Left cardiac atrium (tissue), 4 donors: ENCODE data around the gene MGME1. TPM values are rescaled to one million over a fixed set of nuclear protein-coding genes. Genes with fewer than 3 reads are reported as not detected.

Experiments used
- ATAC-seq, 2 donors: fragments of 200-7000 bp; cut with Tn5 transposase; one replicate each; pipeline ENCODE4 v1.9.1; 2020; ENCODE audit warnings: mild to moderate bottlenecking in 2 of 2, moderate library complexity in 2 of 2
- DNase-seq: peaks from one replicate; pipeline ENCODE4 v3.0.0-alpha.2; 2020
- intact Hi-C, 2 donors: fragments of 100-400 bp; cut with DNase I; formaldehyde crosslinking; loops; one replicate each; pipeline versions ENCODE4 v1.14.1 to v1.15.1; 2022 to 2023
- total RNA-seq, 2 donors: library from RNA; stranded (reverse); fragmentation: NEBNext Ultra II Directional; extraction: Animal tissue kit (Norgen Biotek cat#: 25700); gene quantifications; one replicate each; pipeline ENCODE4 v1.2.1, GENCODE V29; 2021
- donor health status: DM: no; HTN: yes; CAD: no.
- donor health status: DM: no; HTN: yes; CAD: no; lungs with severe emphysema.
- donor health status: DM: yes; HTN: yes; CAD: no.
- donor health status: Dilated cardiomyopathy.

Gene MGME1
- total RNA-seq, 2 donors from 2014 or later, result 9.0 to 11.1 TPM

DNA sequence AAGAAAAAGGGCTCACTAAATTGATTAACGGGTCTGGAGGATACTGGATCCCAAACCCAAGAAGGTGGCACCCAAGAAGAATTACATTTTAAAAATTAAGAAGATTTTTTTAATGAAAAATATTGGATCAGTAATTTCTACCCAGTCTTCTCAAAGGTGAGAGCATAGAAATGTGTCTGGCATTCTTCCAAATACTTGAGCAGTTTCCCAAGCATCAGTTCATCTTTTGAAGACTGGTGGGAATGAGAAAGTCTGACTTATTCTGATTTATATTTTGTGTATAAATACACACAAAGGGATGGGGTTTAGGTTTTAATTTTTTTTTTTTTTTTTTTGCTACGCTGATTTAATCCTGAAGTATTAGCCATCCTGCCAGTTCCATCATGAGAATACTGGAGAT is 3.3 kb downstream of the MGME1 start:
- intact Hi-C loops, result no loop called here
- ATAC-seq (no peak), DNase-seq (no peak)

DNA sequence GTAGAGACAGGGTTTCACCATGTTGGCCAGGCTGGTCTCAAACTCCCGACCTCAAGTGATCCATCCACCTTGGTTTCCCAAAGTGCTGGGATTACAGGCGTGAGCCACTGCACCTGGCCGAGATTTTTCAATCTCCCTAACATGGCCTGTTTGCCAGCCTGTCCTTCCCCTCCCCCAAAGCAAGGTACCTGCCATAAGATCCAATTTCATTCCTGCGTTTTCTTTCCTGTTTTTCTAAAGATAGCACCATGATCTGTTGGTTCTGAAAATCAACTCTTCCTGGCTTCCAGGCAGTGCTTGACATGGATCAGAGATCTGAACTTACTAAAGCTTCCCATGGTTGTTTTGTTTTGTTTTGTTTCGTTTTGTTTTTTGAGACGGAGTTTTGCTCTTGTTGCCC is 7.5 kb downstream of the MGME1 start:
- intact Hi-C loops, result no loop called here
- no peak for DNase-seq
- ATAC-seq, result no peak

DNA sequence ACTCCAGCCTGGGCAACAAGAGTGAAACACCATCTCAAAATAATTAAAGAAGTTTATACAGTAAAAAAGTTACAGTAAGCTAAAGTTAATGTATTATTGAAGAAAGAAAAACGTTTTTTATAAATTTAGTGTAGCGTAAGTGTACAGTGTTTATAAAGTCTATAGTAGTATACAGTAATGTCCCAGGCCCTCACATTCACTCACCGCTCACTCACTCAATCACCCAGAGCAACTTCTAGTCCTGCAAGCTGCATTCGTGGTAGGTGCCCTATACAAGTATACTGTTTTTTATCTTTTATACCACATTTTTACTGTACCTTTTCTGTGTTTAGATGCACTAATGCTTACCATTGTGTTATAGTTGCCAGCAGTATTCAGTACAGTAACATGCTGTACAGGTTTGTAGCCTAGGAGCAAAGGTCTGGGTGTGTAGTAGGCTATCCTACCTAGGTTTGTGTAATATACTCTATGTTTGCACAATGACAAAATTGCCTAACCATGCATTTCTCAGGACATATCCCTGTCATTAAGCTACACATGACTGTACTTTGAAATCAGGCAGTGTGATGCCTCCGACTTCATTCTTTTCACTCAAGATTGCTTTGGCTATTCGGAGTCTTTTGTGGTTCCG is 16.7 kb downstream of the MGME1 start:
- intact Hi-C loops, result no loop called here
- no peak for ATAC-seq
- DNase-seq, result no peak

DNA sequence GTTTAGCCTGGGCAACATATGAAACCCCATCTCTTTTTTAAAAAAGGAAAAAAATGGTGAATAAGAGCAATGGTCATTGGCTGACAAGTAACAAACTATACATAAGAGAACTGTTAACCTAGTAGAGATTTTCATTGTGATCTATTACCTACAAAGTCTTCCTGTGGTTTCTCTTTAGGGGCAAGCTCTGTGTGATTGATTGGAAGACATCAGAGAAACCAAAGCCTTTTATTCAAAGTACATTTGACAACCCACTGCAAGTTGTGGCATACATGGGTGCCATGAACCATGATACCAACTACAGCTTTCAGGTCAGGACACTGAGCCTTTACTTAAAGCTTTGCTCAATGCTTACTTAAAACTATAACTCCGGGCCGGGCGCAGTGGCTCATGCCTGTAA is 19.2 kb downstream of the MGME1 start:
- ATAC-seq, result no peak
- intact Hi-C loops, result no loop called here
- DNase-seq, result no peak

DNA sequence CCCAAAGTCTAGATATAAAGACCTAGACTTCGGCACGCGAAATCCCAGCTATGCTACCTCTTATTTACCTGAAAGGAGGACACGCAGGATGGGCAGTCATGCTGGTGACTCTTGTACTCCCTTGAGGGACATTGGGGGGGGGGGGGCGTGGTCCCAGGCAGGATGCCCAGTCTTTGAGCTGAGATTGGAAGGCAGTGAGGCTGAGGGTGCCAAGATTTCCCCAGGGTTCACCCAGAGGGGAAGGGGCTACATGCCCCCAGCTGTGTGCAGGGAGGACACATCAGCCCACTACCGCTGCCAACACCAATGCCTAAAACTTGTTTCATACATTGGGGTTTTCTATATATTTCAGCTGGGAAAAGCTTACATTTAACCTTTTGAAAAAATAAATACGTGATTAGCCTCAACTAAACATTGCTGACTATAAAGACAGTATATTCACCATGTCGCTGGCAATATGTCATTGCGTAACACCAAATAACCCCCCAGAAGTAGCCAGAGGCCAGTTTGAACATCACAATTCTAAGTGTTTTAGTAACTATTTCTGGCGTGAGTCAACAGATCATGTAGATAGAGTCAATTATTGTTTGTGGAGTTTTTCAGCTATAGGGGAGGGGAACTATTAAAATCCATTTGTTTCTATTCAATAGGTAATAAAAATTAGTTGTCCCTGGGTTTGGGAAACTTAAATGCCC is 21.6 kb downstream of the MGME1 start:
- ATAC-seq, result no peak
- intact Hi-C loops, result loop anchor here in 1 of 2 donors (10.0 kb wide), 1 partner anchor 486 kb away; no protein-coding TSS in a partner anchor
- no peak for DNase-seq

DNA sequence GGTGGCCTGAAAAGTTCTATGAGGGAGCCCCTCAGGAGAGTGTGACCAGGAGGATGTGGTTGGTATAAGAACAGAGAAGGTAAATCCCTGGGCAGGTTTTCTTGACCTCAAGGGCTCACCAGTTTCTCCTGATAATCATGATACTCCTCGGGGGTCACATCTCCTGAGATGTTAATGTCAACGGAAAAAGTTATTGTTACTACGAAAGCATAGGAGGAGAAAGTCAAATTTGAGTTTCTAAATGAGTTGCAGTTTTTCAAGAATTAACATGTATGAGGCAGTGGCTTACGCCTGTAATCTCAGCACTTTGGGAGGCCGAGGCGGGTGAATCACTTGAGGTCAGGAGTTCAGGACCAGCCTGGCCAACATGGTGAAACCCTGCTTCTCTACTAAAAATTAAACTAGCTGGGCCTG is 23.4 kb downstream of the MGME1 start:
- no peak for DNase-seq
- ATAC-seq, result no peak
- intact Hi-C loops, result loop anchor here in 1 of 2 donors (10.0 kb wide), 1 partner anchor 487 kb away; no protein-coding TSS in a partner anchor

DNA sequence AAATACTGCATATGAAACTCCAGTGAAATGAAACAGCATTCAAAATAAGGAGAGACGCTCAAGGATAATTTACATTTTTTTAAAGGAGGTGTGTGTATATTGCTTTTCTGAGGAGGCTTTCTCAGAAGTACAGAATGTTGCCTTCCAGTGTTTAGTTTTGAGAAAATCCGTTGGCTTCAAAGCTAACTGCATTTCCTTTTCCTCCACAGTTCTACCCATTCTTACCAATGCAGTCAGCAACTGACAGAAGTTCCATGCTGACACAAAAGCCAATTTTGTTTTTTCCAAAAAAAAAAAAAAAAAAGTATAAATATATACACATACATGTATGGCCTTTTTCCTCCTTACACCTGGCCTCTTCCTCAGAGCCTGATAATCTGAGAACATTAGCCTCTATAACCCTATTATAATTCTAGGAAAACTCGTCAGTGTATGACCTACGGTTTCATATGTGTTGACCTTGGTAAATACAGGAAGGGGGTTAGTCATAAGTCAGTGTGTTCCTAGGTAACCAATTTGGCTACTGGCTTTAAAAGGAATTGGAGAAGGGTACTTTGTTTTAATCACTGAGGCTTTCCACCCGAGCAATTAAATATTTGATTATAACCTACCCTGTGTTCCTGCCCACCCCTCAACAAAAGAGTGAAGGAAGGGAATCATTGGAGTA is 24.2 kb downstream of the MGME1 start:
- ATAC-seq, result no peak
- intact Hi-C loops, result loop anchor here in 1 of 2 donors (10.0 kb wide), 1 partner anchor 488 kb away; no protein-coding TSS in a partner anchor
- DNase-seq, result no peak

DNA sequence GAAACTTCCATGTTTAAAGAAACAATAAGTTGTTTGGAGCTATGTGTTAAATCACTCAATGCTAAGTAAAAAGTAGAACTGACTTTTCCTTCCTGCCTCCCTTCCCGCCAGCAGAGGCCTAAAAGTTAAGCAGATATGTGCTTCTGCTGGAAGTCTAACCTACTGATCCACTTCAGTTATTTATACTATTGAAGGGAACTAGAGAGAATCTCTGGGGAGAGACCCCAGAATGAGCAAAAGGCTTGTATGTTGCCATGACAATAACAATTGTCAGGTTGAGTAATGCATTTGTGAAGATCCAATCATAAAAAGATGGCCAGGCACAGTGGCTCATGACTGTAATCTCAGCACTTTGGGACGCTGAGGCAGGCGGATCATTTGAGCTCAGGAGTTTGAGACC is 24.7 kb downstream of the MGME1 start:
- no peak for ATAC-seq
- intact Hi-C loops, result loop anchor here in 1 of 2 donors (10.0 kb wide), 1 partner anchor 489 kb away; no protein-coding TSS in a partner anchor
- DNase-seq, result no peak

DNA sequence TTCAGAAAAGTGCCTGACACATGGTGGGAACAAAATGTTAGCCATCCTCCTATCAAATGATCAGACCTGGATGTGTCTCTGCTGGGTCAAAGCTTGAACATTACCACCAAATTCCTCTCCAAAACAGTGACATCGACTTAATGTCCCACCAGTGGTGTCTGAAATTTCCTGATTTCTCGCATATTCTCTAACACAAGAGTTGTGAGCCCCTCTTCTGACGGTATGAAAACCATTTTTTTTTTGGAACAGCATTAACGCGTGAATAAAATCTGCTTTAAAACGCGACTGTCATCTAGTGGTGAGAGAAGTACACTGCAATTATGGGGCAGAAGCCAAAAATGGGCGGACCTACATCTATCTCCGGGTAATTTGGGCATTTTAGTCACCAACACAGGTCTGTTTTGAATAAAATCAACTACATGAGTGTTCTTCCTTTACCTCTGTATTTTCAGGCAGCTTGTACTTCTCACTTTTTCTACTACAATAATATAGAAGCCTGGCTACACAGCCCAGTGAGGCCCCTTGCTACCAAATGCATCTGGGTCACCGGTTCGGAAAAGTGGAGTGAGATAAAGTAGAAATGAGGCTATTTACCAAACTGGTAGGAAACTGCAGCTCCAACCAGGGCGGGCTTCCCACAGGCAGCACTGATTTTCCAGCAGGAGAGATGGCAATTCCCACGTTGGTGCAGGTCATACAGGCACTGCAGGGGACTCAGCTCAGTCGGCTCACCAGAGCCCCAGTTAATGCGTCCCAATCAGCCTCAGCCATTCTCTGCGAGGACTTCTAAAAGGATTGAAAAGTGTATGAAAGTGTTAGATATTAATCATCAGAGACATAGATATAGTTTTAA is 27.4 kb downstream of the MGME1 start:
- ATAC-seq (peak; percentile 70 to 71), DNase-seq (no peak)
- intact Hi-C loops, result loop anchor here (2.0 to 10.0 kb wide), 2 partner anchors 491 kb away; no protein-coding TSS in a partner anchor

DNA sequence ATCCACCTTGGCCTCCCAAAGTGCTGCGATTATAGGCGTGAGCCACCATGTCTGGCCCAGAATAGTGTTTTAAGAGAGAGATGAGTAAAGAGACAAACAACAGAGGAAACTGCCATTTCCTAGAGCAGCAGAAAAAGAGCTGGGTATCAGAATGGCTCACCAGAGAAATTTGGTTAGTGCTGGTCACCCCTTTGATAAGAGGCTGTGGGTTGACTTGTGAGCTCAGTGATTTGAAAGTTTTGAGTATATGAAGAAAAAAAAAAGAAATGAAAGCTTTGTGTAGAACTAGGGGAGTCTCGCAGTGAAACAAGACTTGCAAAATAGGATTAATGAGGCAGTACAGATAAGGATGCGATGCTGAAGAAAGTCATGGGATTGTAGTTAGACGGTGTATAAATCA is 29.6 kb downstream of the MGME1 start:
- no peak for DNase-seq
- intact Hi-C loops, result loop anchor here in 1 of 2 donors (10.0 kb wide), 1 partner anchor 494 kb away; no protein-coding TSS in a partner anchor
- ATAC-seq, result no peak

DNA sequence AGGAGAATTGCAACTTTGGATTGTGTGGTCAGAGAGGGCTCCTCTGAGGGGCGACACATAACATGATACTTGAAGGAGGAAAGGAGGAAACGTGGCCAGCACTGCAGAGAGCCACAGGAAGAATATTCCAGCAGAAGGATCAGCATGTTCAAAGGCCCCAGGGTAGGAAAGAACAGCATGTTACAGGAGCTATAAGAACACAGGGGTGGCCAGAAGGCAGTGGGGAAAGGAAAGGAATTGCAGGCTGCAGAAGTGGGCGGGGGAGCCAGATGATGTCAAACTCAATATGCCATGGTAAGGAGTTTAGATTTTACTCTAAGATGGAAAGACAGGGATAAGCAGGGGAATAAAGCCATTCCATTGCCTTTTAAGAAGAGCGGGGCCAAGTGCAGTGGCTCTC is 30.7 kb downstream of the MGME1 start:
- no peak for ATAC-seq
- no peak for DNase-seq
- intact Hi-C loops, result loop anchor here in 1 of 2 donors (10.0 kb wide), 1 partner anchor 495 kb away; no protein-coding TSS in a partner anchor

DNA sequence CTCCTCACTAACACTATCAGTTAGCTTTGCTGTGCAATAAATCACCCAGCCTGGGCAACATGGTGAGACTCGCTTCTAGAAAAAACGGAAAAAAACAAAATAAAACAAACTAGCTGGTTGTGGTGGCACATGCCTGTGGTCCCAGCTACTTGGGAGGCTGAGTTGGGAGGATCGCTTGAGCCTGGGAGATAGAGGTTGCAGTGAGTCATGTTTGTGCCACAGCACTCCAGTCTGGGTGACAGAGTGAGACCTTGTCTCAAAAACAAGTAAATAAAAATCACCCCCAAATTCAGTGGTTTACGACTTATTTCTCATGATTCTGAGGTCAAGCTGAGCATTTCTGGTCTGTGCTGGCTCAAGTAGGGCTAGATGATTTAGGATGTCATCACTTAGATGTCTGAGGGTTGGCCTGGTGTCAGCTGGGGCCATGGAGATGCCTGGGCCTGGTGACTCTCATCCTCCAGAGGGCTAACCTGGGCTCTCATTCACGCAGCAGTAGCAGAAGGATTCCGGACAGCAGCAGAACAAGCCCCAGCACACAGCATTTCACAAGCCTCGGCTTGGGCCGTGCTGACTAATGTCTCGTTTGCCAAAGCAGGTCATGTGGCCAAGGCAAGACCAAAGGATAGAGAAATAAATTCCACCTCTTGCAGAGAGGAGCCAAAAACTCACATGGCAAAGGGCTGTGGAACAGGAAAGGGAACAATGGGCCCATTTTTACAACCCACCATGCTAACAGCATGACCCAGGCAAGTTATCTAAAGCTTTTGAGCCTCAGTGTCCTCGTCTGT is 32.5 kb downstream of the MGME1 start:
- intact Hi-C loops, result no loop called here
- peak; percentile 73 for DNase-seq
- peak; percentile 90 to 94 for ATAC-seq

DNA sequence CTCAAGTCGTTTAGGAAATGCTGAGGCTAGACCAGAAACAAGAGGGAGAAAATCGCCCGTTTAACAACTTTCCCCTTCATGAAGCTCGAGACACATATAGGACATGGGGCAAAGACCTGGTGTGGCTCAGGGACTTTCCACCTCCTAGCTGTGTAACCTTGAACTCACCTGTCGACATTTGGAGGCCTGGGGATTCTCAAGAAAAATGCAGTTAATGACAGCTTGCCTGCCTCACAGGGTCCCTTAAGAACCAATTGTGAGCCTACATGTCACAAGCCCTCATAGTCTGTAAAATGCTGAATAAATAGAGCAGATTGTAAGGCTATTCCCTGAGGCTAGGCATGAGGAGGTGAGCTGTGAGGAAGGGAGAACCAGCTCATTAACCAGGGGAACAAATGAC is 35.1 kb downstream of the MGME1 start:
- DNase-seq (no peak), ATAC-seq (no peak)
- intact Hi-C loops, result no loop called here

DNA sequence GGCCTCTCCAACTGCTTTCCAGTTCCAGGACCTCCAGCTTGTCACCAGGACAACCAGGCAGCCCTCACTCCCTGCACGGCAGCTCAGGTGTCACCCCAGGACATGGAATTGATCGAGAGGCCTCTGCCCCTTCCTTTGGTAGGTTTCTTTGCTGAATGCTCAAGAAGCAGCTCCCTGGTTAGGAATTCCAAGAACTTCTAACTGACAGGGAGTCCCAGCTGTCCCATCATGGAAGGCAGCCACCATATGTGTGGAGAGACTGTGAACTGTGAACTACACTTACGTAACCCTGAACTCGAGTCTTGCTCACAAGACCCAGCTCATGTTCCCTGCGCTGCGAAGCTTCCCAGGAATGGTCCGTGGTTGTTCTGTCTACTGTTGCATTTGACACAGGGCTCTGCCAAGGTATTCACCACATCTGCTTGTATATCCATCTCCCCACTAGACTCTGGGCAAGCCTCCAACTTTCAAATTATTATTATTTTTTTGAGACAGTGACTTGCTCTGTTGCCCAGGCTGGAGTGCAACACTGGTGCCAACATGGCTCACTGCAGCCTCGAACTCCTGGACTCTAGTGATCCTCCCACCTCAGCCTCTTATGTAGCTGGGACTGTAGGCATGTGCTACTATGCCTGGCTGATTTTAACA is 35.7 kb downstream of the MGME1 start:
- DNase-seq, result no peak
- intact Hi-C loops, result no loop called here
- ATAC-seq, result no peak

DNA sequence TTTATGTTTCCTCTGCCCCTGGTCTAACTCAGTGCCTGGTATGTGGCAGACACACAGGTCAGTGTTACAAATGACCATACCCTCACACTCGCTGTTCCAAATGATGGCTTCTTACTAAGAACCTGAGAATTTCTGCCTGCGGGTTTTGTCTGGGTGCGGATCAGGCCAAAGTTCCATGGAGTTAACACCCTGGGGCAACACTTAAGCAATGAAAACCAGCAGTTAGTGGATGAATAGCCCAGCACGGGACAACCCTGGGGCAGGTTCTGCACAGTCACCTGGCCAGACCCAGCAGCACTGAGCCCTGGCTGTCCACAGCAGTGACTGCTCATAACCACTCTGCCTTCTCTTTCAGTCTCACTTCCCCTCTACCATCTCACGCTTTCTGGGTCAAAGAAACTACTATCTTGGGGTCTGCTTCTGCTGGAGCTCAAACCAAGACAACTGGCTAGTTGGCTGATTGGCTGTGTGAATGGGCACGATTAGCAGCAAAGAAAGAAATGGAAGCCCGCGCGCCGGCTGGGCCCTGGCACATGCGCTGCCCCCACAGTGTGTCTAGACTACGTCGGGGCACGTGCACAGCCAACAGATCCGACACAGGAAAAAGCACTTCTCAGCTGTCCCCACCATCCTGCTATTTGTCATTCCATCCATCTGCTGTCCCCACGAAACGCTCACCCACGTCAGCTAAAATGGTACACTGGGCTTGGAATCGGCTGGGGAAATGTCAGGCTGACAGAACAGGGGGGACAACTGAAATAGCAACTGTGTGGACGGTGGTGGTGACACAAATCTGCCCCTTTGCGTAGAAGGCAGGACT is 36.6 kb downstream of the MGME1 start:
- no peak for ATAC-seq
- intact Hi-C loops, result no loop called here
- no peak for DNase-seq

DNA sequence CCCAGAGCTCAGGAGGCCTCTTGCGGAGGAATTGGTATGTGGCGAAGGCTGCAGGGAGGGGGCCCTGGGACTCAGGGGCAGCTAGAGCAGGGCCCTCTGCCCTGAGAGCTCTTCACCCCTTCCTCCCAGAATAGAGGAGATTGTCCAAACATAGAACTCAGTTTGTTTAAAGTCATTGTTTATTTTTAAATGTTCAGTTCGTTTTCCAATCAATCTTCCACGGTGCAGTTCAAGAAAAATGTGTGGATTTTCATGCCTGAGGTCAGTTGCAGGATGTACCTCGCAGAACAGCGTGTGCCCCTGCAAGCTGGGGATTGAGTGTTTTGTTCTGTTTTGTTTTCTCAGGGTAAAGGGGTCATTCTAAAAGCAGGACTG is 37.2 kb downstream of the MGME1 start:
- ATAC-seq (no peak), DNase-seq (no peak)
- intact Hi-C loops, result no loop called here

DNA sequence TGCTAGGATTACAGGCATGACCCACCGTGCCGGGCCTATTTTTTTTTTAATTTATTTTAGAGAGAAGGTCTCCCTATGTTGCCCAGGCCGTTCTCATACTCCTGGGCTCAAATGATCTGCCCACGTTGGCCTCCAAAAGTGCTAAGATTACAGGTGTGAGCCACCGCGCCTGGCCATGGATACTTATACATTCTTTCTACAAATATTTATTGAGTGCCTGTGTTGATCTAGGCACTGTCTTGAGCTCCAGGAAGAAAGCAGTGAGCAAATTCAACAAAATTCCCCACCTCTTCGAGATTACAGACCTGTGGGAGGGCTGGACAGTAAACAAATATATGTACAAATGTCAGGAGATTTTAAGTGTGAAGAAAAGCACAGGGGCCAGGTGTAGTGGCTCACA is 37.9 kb downstream of the MGME1 start:
- ATAC-seq, result no peak
- DNase-seq, result no peak
- intact Hi-C loops, result no loop called here
